Measurements from ENCODE around the gene CMTM2. TPM values are rescaled to one million over a fixed set of nuclear protein-coding genes. Genes with fewer than 3 reads are reported as not detected.
A peak's percentile ranks its signal among the peaks of the same experiment; 100 is the strongest.

The CMTM2 gene
- total RNA-seq, 2 experiments from 2014 or later = 0.36 to 0.45 TPM

GRCh38 chr16:66601471-66601870 is 22.2 kb downstream of the CMTM2 start:
- ChIA-PET POLR2A (interaction anchor here (1.0 kb wide), 1 partner anchor 37 kb away, joined by 3 read pairs; no protein-coding TSS in a partner anchor), CTCF (interaction anchor here (1.2 to 4.3 kb wide), 4 partner anchors 38 to 122 kb away, joined by 4 to 37 read pairs (median 8); partner anchors contain the start of gene CKLF)
- intact Hi-C loops (cut with micrococcal nuclease) = no loop called here
- Mint-ChIP-seq H3K9me3 (peaks cover 9% of the 10 kb centered on the region), H3K36me3 (peaks cover 5% of the 10 kb centered on the region), H3K27me3 (no peaks in the 10 kb centered on the region), H3K4me1 (ENCODE audit: low read depth) (peaks cover 40% of the 10 kb centered on the region), H3K4me3 (no peak overlapping the region), H3K27ac (no peak overlapping the region)
- DNase-seq = no peak

DNA sequence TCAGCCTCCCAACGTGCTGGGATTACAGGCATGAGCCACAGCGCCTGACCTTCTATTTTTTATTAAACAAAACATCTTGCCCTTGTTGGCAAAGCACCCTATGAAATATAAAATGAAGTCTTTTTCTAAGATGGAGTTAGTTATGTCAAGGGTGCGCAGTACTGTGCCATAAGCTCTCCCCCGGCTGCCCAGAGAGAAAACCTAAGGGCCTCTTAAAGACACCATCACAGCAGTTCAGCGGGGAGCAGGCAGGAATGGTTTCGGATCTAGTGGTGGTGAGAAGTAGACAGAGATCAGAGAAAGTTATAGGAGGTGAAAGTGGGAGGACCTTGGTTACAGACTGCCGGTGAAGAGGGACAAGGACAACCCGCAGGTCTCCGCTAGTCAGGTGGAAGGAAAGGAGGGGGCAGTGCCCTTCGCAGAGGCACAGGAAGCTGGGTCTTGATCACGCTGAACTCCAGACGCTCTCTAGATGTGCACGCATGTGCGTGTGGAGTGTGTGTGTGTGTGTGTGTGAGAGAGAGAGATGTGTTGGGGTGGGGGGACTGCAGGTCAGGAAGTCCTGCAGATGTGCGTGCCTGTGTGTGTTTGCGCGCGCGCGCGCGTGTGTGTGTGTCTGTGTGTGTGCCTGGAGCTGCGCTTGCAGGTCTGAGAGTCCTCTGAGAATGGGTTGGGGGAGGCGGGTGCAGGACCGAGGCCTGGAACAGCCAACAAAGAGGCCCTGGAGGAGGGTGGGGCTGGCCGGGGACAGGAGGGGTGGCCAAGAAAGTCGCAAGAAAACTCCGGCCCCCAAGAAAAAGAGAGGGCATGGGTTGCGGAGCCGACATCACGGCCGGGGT is 24.5 kb downstream of the CMTM2 start:
- H3K4me1 Mint-ChIP-seq (ENCODE audit: low read depth) = peaks cover 40% of the 10 kb centered on the region
- peaks cover 5% of the 10 kb centered on the region for H3K36me3 Mint-ChIP-seq
- no peaks in the 10 kb centered on the region for H3K27me3 Mint-ChIP-seq
- ChIA-PET CTCF (interaction anchor here (0.7 to 4.3 kb wide), 14 partner anchors 11 to 278 kb away, joined by 3 to 37 read pairs (median 5); partner anchors contain the start of gene CKLF), POLR2A (interaction anchor here (0.6 to 2.8 kb wide), 6 partner anchors 13 to 78 kb away, joined by 3 to 15 read pairs (median 6); partner anchors contain the start of gene CKLF)
- H3K9me3 Mint-ChIP-seq = peaks cover 9% of the 10 kb centered on the region
- peak overlapping the region; percentile 97 for H3K4me3 Mint-ChIP-seq
- DNase-seq = peak; percentile 89
- intact Hi-C loops (cut with micrococcal nuclease) = loop anchor here (1.0 to 2.0 kb wide), 6 partner anchors 13 to 195 kb away; partner anchors contain the start of gene CKLF
- H3K27ac Mint-ChIP-seq = peak overlapping the region; percentile 98

DNA sequence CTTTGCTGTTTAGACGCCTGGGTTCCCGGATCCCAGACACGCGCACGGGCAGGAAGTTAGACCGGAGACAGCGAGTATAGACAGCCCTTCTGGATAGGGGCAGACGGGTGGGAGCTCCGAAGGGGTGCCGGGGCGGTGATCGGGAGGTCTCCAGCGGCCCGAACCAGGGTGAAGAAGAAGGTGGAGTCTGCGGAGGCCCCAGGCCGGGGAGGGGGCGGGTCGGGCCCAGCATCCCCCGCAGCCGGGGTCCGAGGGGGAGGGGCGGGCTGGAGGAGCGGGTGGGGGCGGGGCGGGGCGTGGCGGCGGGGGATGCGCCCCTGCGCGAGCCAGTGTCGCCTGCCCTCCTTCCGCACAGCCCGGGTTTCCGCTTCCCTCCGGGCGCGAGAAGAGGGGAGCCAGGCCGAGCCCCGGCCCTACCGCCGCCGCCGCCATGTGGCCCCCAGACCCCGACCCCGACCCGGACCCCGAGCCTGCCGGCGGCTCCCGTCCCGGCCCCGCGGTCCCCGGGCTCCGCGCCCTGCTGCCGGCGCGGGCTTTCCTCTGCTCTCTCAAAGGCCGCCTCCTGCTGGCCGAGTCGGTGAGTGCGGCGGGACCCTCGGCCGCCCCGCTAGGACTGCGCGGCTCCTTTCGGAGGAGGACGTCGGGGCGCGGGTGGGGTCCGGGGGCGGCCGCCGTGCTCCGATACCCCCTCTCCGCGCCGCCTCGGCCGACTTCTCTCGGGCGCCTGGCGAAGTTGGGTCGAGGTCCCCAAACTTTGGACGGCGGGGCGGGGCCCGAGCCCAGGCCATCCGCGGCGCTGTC is 25.3 kb downstream of the CMTM2 start, which contains the start of gene CMTM3:
Gene CMTM3, plus strand, starts transcription at position 329 of the 801 bp plus-strand sequence. Its CDS starts 102 bp downstream, at position 431.
- CTCF ChIA-PET = interaction anchor here (0.6 to 4.3 kb wide), 16 partner anchors 10 to 277 kb away, joined by 3 to 37 read pairs (median 5); partner anchors contain the start of gene CKLF
- Mint-ChIP-seq H3K27me3 (no peaks in the 10 kb centered on the region), H3K36me3 (peaks cover 6% of the 10 kb centered on the region), H3K4me1 (ENCODE audit: low read depth) (peaks cover 38% of the 10 kb centered on the region), H3K27ac (peak within 1 kb of the TSS; percentile 98), H3K4me3 (peak within 1 kb of the TSS; percentile 97), H3K9me3 (peaks cover 9% of the 10 kb centered on the region)
- POLR2A ChIA-PET = interaction anchor here (1.2 to 2.8 kb wide), 5 partner anchors 14 to 56 kb away, joined by 4 to 15 read pairs (median 7); partner anchors contain the start of gene CKLF
- intact Hi-C loops (cut with micrococcal nuclease) = loop anchor here (1.0 to 5.0 kb wide), 7 partner anchors 14 to 268 kb away; partner anchors contain the start of genes CKLF, CMTM4 and DYNC1LI2
- peak; percentile 80 for DNase-seq

- CTCF ChIA-PET = interaction anchor here (0.6 to 4.3 kb wide), 8 partner anchors 15 to 126 kb away, joined by 3 to 37 read pairs (median 5); no protein-coding TSS in a partner anchor
- H3K27me3 Mint-ChIP-seq = no peaks in the 10 kb centered on the region
- H3K4me1 Mint-ChIP-seq (ENCODE audit: low read depth) = peaks cover 38% of the 10 kb centered on the region
Observed at GRCh38 chr16:66605177-66605978, 26.1 kb downstream of the CMTM2 start.

DNA sequence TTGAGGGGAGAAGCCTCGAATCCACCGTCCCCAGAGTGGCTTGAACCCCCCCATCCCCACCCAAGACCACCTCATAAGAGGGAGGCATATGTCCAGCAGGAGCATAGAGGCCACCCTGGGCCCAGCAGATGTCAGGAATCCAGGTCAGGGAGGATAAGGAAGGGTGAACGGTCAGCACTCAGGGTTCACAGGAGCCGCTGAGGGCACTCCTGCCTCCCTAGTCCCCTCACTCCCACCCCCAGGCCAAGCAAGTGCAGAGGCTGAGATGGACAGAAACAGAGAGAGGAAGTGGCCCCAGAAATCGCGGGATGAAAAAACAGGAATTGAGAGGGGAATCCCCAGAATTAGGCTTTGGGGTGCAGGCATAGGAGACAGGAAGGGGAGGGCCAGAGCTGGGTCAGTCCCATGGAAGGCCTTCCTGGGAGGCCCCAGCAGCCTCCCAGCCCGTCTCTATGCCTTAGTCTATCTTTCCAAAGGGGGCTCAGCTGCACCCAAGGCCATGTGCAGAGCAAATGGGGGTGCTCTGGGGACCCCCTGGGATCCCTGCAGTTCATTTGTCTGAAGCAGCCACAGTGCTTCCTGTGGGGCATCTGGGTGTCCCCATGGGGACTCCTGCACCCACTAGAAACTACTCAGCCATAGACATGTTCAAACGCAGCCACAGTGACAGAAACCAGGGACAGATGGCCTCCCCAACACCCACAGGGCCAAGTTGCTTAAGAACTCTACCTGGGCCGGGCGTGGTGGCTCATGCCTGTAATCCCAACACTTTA is 26.9 kb downstream of the CMTM2 start:
- peaks cover 3% of the 10 kb centered on the region for H3K9me3 Mint-ChIP-seq
- no peaks in the 10 kb centered on the region for H3K27me3 Mint-ChIP-seq
- intact Hi-C loops (cut with micrococcal nuclease) = loop anchor here (2.0 to 5.0 kb wide), 5 partner anchors 15 to 266 kb away; partner anchors contain the start of genes CMTM4 and DYNC1LI2
- H3K36me3 Mint-ChIP-seq = peaks cover 19% of the 10 kb centered on the region
- peak overlapping the region; percentile 74 for H3K4me3 Mint-ChIP-seq
- H3K4me1 Mint-ChIP-seq (ENCODE audit: low read depth) = peaks cover 38% of the 10 kb centered on the region
- peak; percentile 25 for DNase-seq
- peak overlapping the region; percentile 83 for H3K27ac Mint-ChIP-seq
- POLR2A ChIA-PET = interaction anchor here (0.6 to 2.8 kb wide), 2 partner anchors 42 to 410 kb away, joined by 3 to 15 read pairs; no protein-coding TSS in a partner anchor
- CTCF ChIA-PET = interaction anchor here (1.0 to 3.7 kb wide), 6 partner anchors 8 to 200 kb away, joined by 3 to 30 read pairs (median 14); no protein-coding TSS in a partner anchor

More at GRCh38 chr16:66605177-66605978, 26.1 kb downstream of the CMTM2 start:
- H3K4me3 Mint-ChIP-seq = peak overlapping the region; percentile 74
- H3K9me3 Mint-ChIP-seq = peaks cover 9% of the 10 kb centered on the region
- peaks cover 14% of the 10 kb centered on the region for H3K36me3 Mint-ChIP-seq
- peak; percentile 55 for DNase-seq
- POLR2A ChIA-PET = interaction anchor here (2.8 kb wide), 1 partner anchor 41 kb away, joined by 15 read pairs; no protein-coding TSS in a partner anchor
- peak overlapping the region; percentile 83 for H3K27ac Mint-ChIP-seq
- intact Hi-C loops (cut with micrococcal nuclease) = loop anchor here (2.0 to 5.0 kb wide), 5 partner anchors 15 to 267 kb away; partner anchors contain the start of genes CMTM4 and DYNC1LI2

GRCh38 chr16:66608241-66609138 is 29.2 kb downstream of the CMTM2 start:
- Mint-ChIP-seq H3K4me1 (ENCODE audit: low read depth) (peaks cover 34% of the 10 kb centered on the region), H3K36me3 (peaks cover 30% of the 10 kb centered on the region), H3K27ac (peak overlapping the region; percentile 62), H3K4me3 (no peak overlapping the region), H3K9me3 (no peaks in the 10 kb centered on the region), H3K27me3 (no peaks in the 10 kb centered on the region)
- intact Hi-C loops (cut with micrococcal nuclease) = loop anchor here (2.0 to 5.0 kb wide), 4 partner anchors 42 to 264 kb away; partner anchors contain the start of genes CMTM4 and DYNC1LI2
- DNase-seq = peak; percentile 89
- POLR2A ChIA-PET = interaction anchor here (0.8 to 1.4 kb wide), 3 partner anchors 45 to 87 kb away, joined by 3 read pairs; no protein-coding TSS in a partner anchor
- CTCF ChIA-PET = interaction anchor here (0.6 to 3.7 kb wide), 48 partner anchors 9 to 266 kb away, joined by 3 to 33 read pairs (median 4); partner anchors contain the start of genes CKLF, CMTM2, CMTM4 and DYNC1LI2

DNA sequence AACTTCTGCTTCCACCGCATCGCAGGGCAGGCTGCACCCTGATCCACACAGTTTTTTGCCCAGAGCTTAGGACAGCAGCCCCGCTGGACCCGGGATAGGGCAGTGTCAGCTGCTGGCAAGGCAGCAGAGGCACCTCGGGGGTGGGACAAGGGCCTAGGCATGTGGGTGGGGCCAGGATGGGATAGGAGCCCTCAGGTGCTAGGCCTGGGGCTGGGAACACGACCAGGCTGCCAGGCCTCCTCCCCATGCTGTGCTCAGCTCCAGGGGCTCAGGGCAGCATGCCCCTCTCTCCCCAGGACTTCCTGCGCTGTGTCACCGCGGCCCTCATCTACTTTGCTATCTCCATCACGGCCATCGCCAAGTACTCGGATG is 29.9 kb downstream of the CMTM2 start:
- Mint-ChIP-seq H3K4me3 (no peak overlapping the region), H3K4me1 (ENCODE audit: low read depth) (peaks cover 28% of the 10 kb centered on the region), H3K9me3 (no peaks in the 10 kb centered on the region), H3K27ac (no peak overlapping the region), H3K27me3 (no peaks in the 10 kb centered on the region), H3K36me3 (peaks cover 30% of the 10 kb centered on the region)
- POLR2A ChIA-PET = interaction anchor here (0.8 to 1.4 kb wide), 2 partner anchors 87 kb away, joined by 3 read pairs; no protein-coding TSS in a partner anchor
- intact Hi-C loops (cut with micrococcal nuclease) = loop anchor here (2.0 to 5.0 kb wide), 4 partner anchors 42 to 263 kb away; partner anchors contain the start of genes CMTM4 and DYNC1LI2
- CTCF ChIA-PET = interaction anchor here (0.6 to 3.7 kb wide), 43 partner anchors 8 to 266 kb away, joined by 3 to 33 read pairs (median 5); partner anchors contain the start of genes CKLF, CMTM2, CMTM4 and DYNC1LI2
- no peak for DNase-seq

GRCh38 chr16:66610111-66610820 is 31.0 kb downstream of the CMTM2 start:
- no peaks in the 10 kb centered on the region for H3K9me3 Mint-ChIP-seq
- no peak overlapping the region for H3K27ac Mint-ChIP-seq
- ChIA-PET CTCF (interaction anchor here (0.6 to 2.3 kb wide), 4 partner anchors 24 to 258 kb away, joined by 3 to 10 read pairs (median 3); partner anchors contain the start of gene DYNC1LI2), POLR2A (interaction anchor here (0.7 kb wide), 1 partner anchor 257 kb away, joined by 3 read pairs; no protein-coding TSS in a partner anchor)
- intact Hi-C loops (cut with micrococcal nuclease) = no loop called here
- no peak for DNase-seq
- H3K4me1 Mint-ChIP-seq (ENCODE audit: low read depth) = peaks cover 28% of the 10 kb centered on the region
- no peak overlapping the region for H3K4me3 Mint-ChIP-seq
- H3K27me3 Mint-ChIP-seq = no peaks in the 10 kb centered on the region
- peaks cover 30% of the 10 kb centered on the region for H3K36me3 Mint-ChIP-seq
